ENCODE results near the gene PLPP4.

DNA sequence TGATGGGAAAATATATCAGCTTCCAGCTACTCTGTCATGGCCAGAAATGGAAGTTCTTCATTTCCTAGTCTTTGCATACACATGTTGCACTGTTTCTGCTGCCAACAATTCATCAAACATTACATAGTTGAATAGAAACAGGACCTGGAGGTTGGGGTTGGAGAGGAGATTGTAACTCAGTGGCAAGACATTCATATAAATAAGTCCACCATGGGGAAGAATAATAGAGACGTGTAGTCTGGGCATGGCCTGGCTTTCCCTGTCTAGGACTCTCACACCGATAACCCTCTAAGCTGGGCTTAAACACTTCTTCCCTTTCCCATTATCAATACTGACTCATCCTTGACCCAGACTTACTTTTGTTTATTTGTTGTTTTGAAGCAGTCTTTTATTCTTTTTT, 155.7 kb downstream of the PLPP4 start:
- TF ChIP-seq, protein P1, sequence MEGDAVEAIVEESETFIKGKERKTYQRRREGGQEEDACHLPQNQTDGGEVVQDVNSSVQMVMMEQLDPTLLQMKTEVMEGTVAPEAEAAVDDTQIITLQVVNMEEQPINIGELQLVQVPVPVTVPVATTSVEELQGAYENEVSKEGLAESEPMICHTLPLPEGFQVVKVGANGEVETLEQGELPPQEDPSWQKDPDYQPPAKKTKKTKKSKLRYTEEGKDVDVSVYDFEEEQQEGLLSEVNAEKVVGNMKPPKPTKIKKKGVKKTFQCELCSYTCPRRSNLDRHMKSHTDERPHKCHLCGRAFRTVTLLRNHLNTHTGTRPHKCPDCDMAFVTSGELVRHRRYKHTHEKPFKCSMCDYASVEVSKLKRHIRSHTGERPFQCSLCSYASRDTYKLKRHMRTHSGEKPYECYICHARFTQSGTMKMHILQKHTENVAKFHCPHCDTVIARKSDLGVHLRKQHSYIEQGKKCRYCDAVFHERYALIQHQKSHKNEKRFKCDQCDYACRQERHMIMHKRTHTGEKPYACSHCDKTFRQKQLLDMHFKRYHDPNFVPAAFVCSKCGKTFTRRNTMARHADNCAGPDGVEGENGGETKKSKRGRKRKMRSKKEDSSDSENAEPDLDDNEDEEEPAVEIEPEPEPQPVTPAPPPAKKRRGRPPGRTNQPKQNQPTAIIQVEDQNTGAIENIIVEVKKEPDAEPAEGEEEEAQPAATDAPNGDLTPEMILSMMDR (IDR thresholded peaks at IDR 0.05; ENCODE audit: insufficient read depth, low read length, poor library complexity, severe bottlenecking) = no peak
- no peak for TF ChIP-seq EZH2phosphoT487 (conservative IDR thresholded peaks at IDR 0.05; ENCODE audit: low read length)

Measured in SU-DHL-6 (cell line).